Lung (tissue), 12 donors: ENCODE data around the gene DNM1L. TPM values are rescaled to one million over a fixed set of nuclear protein-coding genes. Genes with fewer than 3 reads are reported as not detected.

ENCODE experiments used
- ATAC-seq: fragments of 200-7000 bp; cut with Tn5 transposase; one replicate; pipeline ENCODE4 v1.9.1; 2020; ENCODE audit warnings: moderate number of reproducible peaks; ENCODE audit not compliant: insufficient read depth, low FRiP score
- DNase-seq, 3 donors: peaks; one replicate each; pipeline ENCODE4 v3.0.0-alpha.2; 2013 to 2017
- H3K27ac ChIP-seq, 2 donors: one replicate each; pipeline ENCODE4 v1.5.1; 2013; ENCODE audit warnings: mild to moderate bottlenecking in 2 of 2, moderate library complexity in 2 of 2, control low read depth in 1 of 2, inconsistent platforms in 1 of 2, low read depth in 1 of 2, low read length in 1 of 2
- H3K27me3 ChIP-seq, 3 donors: one replicate each; pipeline ENCODE4 v1.5.1; 2013; ENCODE audit warnings: low read length in 2 of 3; ENCODE audit not compliant: control insufficient read depth in 3 of 3, insufficient read depth in 3 of 3
- H3K36me3 ChIP-seq, 4 donors: one replicate each; pipeline ENCODE4 v1.5.1; 2013; ENCODE audit warnings: low read length in 4 of 4, mild to moderate bottlenecking in 1 of 4, moderate library complexity in 1 of 4; ENCODE audit not compliant: control insufficient read depth in 4 of 4, insufficient read depth in 4 of 4
- H3K4me1 ChIP-seq, 5 donors: one replicate each; pipeline ENCODE4 v1.5.1; 2013; ENCODE audit warnings: low read length in 5 of 5, mild to moderate bottlenecking in 2 of 5, moderate library complexity in 1 of 5; ENCODE audit not compliant: control insufficient read depth in 5 of 5, insufficient read depth in 5 of 5
- H3K4me3 ChIP-seq: one replicate; pipeline ENCODE4 v1.5.1; 2013; ENCODE audit warnings: mild to moderate bottlenecking, control low read depth, moderate library complexity
- H3K9ac ChIP-seq, 2 donors: one replicate each; pipeline ENCODE4 v1.5.1; 2013; ENCODE audit warnings: low read length in 2 of 2, control low read depth in 1 of 2; ENCODE audit not compliant: insufficient read depth in 1 of 2
- H3K9me3 ChIP-seq, 4 donors: one replicate each; pipeline ENCODE4 v1.5.1; 2013; ENCODE audit warnings: low read length in 3 of 4, mild to moderate bottlenecking in 1 of 4, moderate library complexity in 1 of 4; ENCODE audit not compliant: control insufficient read depth in 4 of 4, insufficient read depth in 3 of 4
- CTCF ChIP-seq: IDR thresholded peaks from 2 replicates; pipeline ENCODE4 v1.5.1; 2012; ENCODE audit warnings: mild to moderate bottlenecking; ENCODE audit errors: control extremely low read depth, extremely low read depth
- WGBS, 2 donors: extraction: QIAGEN DNeasy Blood & Tissue Kit; methylation state at CpG; one replicate each; pipeline ENCODE4 v1.1.7; 2013; 5-methylcytosine and 5-hydroxymethylcytosine counted together
- polyA plus RNA-seq, 2 donors: library from polyadenylated mRNA; stranded (reverse); fragments of 200-250 nt; gene quantifications; one replicate each; pipeline ENCODE4 v1.2.1, GENCODE V29; 2013
- total RNA-seq, 2 donors: library from RNA; depleted of rRNA in 1 of 2; stranded (reverse); fragments of >200 nt in 1 of 2; gene quantifications; one replicate each; pipeline ENCODE4 v1.2.1, GENCODE V29; 2014 to 2021
- donor health status: control.
- donor health status: control.
- donor health status: Bipolar disorder and iron deficiency.
- donor health status: healthy.
- donor health status: DM: yes; HTN: yes; CAD: no.

DNM1L gene
- total and polyA plus RNA-seq, 4 donors: 27.4 to 88.1 (median 41.0) TPM

- no peak for ATAC-seq
- Histone ChIP-seq H3K27me3 (no peaks in the 10 kb centered on the region), H3K4me3 (no peak overlapping the region), H3K9ac (no peak overlapping the region), H3K4me1 (peaks cover 0 to 8% (median 0%) of the 10 kb centered on the region in 5 donors), H3K36me3 (peaks cover 0 to 4% (median 0%) of the 10 kb centered on the region in 4 donors), H3K27ac (no peak overlapping the region), H3K9me3 (no peaks in the 10 kb centered on the region)
- no peak for DNase-seq
- no peak for TF ChIP-seq CTCF
- 76 to 99% methylated on average over 3 of the region's 3 CpGs for WGBS, 2 donors
These were observed 31.8 kb upstream of the DNM1L start for GRCh38 chr12:32647275-32647674.

GRCh38 chr12:32650508-32650907 lies 28.6 kb upstream of the DNM1L start:
- no peak overlapping the region for H3K4me3 ChIP-seq
- DNase-seq (no peak), ATAC-seq (no peak)
- no peak overlapping the region for H3K9ac ChIP-seq
- no peak overlapping the region for H3K27ac ChIP-seq
- 40 to 57% methylated on average over 2 of the region's 2 CpGs for WGBS, 2 donors
- no peaks in the 10 kb centered on the region for H3K9me3 ChIP-seq
- H3K4me1 ChIP-seq: peaks cover 0 to 8% (median 0%) of the 10 kb centered on the region in 5 donors
- H3K36me3 ChIP-seq: peaks cover 0 to 4% (median 0%) of the 10 kb centered on the region in 4 donors
- TF ChIP-seq CTCF: no peak
- no peaks in the 10 kb centered on the region for H3K27me3 ChIP-seq

- H3K4me3 ChIP-seq: no peak overlapping the region
These were observed 27.7 kb upstream of the DNM1L start for GRCh38 chr12:32651151-32651955.

More at GRCh38 chr12:32651151-32651955, 27.7 kb upstream of the DNM1L start:
- no peak overlapping the region for H3K27ac ChIP-seq
- H3K9me3 ChIP-seq: no peaks in the 10 kb centered on the region
- TF ChIP-seq CTCF: no peak
- DNase-seq (no peak), ATAC-seq (no peak)
- 88 to 93% methylated on average over 5 of the region's 5 CpGs for WGBS, 2 donors
- no peak overlapping the region for H3K9ac ChIP-seq
- H3K36me3 ChIP-seq: peaks cover 0 to 2% (median 0%) of the 10 kb centered on the region in 4 donors
- peaks cover 0 to 8% (median 0%) of the 10 kb centered on the region in 5 donors for H3K4me1 ChIP-seq
- no peaks in the 10 kb centered on the region for H3K27me3 ChIP-seq
